Measurements from ENCODE around the gene OCSTAMP. TPM values are rescaled to one million over a fixed set of nuclear protein-coding genes. Genes with fewer than 3 reads are reported as not detected.

The OCSTAMP gene
- total RNA-seq, 4 donors from 2014 or later: not detected

GRCh38 chr20:46523108-46523507 lies 27.3 kb downstream of the OCSTAMP start:
- no peak overlapping the region for H3K4me3 ChIP-seq
- no peak for DNase-seq (ENCODE audit: extremely low spot score)
- H3K9me3 ChIP-seq: no peaks in the 10 kb centered on the region
- no peaks in the 10 kb centered on the region for H3K4me1 ChIP-seq
- intact Hi-C loops (cut with DNase I): no loop called here
- H3K27ac ChIP-seq (replicated peaks in 1 of 4): no peak overlapping the region
- peaks cover 0 to 68% (median 0%) of the 10 kb centered on the region in 4 donors for H3K27me3 ChIP-seq
- H3K36me3 ChIP-seq: no peaks in the 10 kb centered on the region
- TF ChIP-seq CTCF (IDR thresholded peaks at IDR 0.05): no peak
- TF ChIP-seq POLR2A (IDR thresholded peaks at IDR 0.05; ENCODE audit: low read depth): no peak
- 57% methylated on average over 5 of the region's 5 CpGs for WGBS

- no peak overlapping the region for H3K4me3 ChIP-seq
- H3K27me3 ChIP-seq: peaks cover 0 to 70% (median 0%) of the 10 kb centered on the region in 4 donors
- 33% methylated on average over 4 of the region's 4 CpGs for WGBS
- no peak for DNase-seq (ENCODE audit: extremely low spot score)
- no peak overlapping the region for H3K27ac ChIP-seq (replicated peaks in 1 of 4)
- no peaks in the 10 kb centered on the region for H3K36me3 ChIP-seq
- no peaks in the 10 kb centered on the region for H3K4me1 ChIP-seq
- intact Hi-C loops (cut with DNase I): no loop called here
- no peak for TF ChIP-seq POLR2A (IDR thresholded peaks at IDR 0.05; ENCODE audit: low read depth)
- no peak for TF ChIP-seq EP300 (IDR thresholded peaks at IDR 0.05)
- no peak for TF ChIP-seq POLR2AphosphoS5 (IDR thresholded peaks at IDR 0.05)
- TF ChIP-seq CTCF (IDR thresholded peaks at IDR 0.05): peak in 2 of 3 experiments; percentile 36 to 53
- H3K9me3 ChIP-seq: no peaks in the 10 kb centered on the region
These were observed 29.4 kb downstream of the OCSTAMP start for GRCh38 chr20:46520976-46521579.

GRCh38 chr20:46520540-46520939 lies 29.9 kb downstream of the OCSTAMP start:
- intact Hi-C loops (cut with DNase I): no loop called here
- WGBS: 92% methylated on average over 3 of the region's 4 CpGs
- H3K4me1 ChIP-seq: no peaks in the 10 kb centered on the region

GRCh38 chr20:46519471-46520068 lies 30.9 kb downstream of the OCSTAMP start:
- Histone ChIP-seq H3K27ac (replicated peaks in 1 of 4) (no peak overlapping the region), H3K9me3 (no peaks in the 10 kb centered on the region), H3K27me3 (peaks cover 0 to 66% (median 0%) of the 10 kb centered on the region in 4 donors), H3K4me3 (no peak overlapping the region), H3K4me1 (no peaks in the 10 kb centered on the region), H3K36me3 (no peaks in the 10 kb centered on the region)
- TF ChIP-seq CTCF (IDR thresholded peaks at IDR 0.05) (no peak), EP300 (IDR thresholded peaks at IDR 0.05) (no peak), POLR2AphosphoS5 (IDR thresholded peaks at IDR 0.05) (no peak), POLR2A (IDR thresholded peaks at IDR 0.05; ENCODE audit: low read depth) (no peak)
- intact Hi-C loops (cut with DNase I): no loop called here
- 67% methylated on average over 3 of the region's 3 CpGs for WGBS
- DNase-seq (ENCODE audit: extremely low spot score): no peak

More at GRCh38 chr20:46520540-46520939, 29.9 kb downstream of the OCSTAMP start:
- no peaks in the 10 kb centered on the region for H3K9me3 ChIP-seq
- H3K27me3 ChIP-seq: peaks cover 0 to 69% (median 0%) of the 10 kb centered on the region in 4 donors
- H3K36me3 ChIP-seq: no peaks in the 10 kb centered on the region
- no peak for TF ChIP-seq POLR2AphosphoS5 (IDR thresholded peaks at IDR 0.05)
- TF ChIP-seq POLR2A (IDR thresholded peaks at IDR 0.05; ENCODE audit: low read depth): no peak
- TF ChIP-seq CTCF (IDR thresholded peaks at IDR 0.05): no peak
- TF ChIP-seq EP300 (IDR thresholded peaks at IDR 0.05): no peak
- H3K27ac ChIP-seq (replicated peaks in 1 of 4): no peak overlapping the region
- H3K4me3 ChIP-seq: no peak overlapping the region
- DNase-seq (ENCODE audit: extremely low spot score): no peak

All from esophagus muscularis mucosa (tissue), 4 donors.